ENCODE data around the gene PTDSS2.

Gene PTDSS2

DNA sequence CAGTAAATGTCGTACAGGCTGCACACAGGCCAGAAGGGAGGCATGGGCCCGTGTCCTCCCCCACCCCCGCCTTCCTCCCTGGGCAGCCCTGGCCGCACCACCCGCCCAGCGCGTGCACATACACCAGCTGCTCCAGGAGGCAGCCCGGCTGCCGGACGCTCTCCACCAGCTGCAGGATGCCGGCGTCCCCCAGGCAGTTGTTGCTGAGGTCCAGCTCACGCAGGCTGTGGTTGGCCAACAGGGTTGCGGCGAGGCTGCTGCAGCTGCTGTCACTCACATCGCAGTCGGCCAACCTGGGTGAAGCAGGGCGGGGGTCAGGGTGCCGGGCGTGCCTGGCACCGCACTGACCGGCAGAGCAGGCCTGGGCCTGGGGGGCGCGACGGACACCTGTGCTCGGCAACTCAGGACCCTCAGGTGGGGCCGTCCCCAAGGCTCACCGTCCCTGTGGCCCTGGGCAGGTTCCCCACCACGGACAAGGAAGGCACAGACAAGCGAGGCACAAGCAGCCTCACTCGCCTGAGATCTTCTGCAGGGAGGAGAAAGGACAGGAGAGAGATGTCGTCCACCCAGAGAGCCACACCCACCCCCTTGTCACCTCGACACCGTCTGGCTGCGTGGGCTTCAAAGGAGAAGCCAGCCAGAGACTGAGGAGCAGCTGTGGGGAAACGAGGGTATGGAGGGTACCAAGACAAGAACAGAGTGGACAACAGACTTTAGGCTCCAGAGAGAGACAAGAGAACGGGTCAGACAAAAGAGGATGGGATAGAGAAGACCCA, 44.9 kb downstream of the PTDSS2 start:
- DNase-seq, result peak; percentile 36

DNA sequence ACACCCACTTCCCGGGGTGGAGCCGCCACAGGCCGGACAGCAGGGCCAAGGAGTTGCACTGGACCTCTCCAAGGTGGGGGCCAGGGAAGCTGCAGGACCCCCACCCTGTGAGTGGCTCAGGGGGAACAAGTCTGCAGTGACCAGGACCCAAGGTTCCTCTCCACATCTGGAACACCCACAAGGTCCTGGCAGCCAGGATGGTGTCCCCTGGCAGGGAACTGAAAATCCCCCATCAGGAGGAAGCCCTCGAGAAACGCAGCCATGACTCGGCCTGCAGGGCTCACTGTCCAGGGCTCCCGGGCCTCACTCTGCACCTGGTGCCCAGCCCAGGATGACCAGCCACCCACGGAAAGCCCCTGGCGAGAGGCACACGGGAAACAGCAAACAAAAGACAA, 45.5 kb downstream of the PTDSS2 start:
- no peak for DNase-seq

DNA sequence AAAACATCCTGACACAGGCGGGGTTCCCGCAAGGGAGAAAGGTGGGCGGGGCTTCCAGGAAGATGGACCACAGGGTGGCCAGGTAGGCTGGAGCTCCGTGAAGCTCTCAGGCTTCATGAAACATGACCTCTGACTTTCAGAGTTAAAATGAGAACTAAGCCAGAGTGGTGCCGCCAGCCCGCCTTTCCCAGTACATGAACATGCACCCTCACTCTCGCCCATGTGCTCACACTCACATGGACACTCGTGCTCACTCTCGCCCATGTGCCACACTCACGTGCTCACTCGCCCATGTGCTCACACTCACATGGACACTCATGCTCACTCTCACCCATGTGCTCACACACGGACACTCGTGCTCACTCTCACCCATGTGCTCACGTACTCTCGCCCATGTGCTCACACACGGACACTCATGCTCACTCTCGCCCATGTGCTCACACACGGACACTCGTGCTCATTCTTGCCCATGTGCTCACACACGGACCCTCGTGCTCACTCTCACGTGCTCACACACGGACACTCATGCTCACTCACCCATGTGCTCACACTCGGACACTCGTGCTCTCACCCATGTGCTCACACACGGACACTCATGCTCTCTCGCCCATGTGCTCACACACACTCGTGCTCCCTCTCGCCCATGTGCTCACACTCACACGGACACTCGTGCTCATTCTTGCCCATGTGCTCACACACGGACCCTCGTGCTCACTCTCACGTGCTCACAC, 46.9 kb downstream of the PTDSS2 start:
- DNase-seq, result no peak

DNA sequence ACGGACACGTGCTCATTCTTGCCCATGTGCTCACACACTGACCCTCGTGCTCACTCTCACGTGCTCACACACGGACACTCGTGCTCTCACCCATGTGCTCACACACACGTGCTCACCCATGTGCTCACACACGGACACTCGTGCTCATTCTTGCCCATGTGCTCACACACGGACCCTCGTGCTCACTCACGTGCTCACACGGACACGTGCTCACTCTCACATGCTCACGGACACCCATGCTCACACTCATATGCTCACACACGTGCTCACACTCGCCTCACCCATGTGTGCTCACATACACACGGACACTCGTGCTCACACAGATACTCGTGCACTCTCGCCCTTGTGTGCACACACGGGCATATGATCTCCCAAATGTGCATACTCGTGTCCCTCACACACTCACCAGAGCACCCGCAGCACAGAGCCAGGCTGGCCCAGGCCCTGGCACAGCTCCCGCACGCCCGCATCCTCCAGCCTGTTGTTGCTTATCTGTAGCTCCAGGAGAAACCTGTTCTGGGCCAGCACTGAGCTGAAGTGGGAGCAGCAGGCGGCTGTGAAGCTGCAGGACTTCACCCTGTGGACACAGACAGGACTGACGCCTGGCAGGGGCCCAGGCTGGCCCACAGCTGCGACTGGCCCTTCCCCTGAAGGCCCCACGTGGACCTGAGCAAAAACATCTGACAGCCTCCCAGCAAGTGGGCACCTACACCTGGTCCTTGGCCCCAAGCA, 47.7 kb downstream of the PTDSS2 start:
- DNase-seq, result no peak

DNA sequence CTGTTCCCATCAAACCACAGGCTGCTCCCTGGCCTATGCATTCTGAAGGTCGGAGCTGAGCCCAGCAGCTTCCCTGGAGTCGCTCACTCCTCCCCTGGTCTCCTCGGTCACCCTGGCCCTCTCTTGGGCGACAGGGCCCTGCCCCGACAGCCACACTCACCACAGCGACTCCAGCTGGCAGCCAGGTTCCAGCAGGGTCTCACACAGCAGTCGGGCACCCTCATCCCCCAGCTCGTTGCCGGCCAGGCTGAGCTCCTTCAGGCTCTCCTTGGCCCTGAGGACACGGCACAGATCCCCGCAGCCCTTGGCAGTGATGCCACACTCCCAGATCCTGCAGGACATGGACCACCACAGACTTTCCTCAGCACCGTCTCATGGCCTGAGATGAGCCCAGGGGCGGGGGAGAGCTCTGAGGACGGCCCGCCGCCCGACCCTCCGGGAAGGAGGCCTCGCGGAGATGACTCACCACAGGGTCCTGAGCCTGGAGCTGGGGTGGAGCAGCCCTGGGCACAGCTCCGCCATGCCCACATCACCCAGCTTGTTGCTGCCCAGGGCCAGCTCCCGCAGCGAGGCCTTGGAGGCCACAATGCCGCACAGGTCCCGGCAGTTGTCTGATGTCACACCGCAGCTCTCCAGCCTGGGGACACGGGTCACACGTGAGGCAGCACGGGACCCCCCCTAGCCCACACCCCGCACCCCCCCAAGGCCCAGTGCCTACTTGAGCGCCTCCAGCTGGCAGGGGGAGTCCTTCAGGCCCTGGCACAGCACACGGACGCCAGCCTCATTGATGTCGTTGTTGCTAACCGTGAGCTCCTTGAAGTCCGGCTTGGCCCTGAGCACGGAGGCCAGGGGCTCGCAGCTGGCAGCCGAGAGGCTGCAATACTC, 48.5 kb downstream of the PTDSS2 start:
- no peak for DNase-seq

DNA sequence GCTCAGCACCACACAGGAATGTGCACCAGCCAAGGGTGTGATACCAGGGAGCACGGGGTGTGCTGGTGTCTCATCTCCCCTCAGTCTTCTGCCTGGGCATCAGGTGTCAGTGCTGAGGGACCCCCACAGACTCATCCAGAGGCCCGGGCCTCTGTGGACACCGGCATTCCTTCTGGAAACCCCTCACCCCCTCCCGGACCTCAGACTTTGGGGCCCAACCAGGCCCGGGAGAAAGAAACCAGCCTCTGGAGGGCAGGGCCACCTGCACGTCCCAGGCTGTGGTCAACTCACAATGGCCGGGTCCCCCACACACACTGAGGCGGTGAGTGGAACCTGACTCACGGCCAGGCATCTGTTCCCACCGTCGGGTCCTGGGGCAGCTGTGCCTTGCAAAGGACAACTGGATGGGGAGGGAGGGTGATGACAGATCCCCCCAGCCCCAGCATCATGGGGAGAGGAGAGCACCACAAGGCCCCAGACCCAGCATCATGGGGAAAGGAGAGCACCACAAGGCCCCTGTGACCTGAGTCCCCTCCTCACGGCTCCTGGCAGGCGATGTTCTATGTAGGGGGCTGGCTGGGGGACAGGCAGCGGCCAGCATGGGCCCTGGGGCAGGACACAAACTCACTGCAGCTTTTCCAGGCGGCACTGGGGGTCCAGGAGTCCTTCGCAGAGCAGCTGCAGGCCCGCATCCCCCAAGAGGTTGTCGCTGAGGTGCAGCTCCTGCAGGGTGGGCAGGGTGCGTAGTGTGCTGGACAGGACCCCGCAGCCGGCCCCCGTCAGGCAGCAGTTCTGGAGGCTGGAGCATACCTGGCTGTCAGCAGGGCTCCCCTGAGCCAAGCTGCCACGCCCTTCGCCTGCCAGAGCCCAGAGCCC, 49.4 kb downstream of the PTDSS2 start:
- DNase-seq, result no peak

DNA sequence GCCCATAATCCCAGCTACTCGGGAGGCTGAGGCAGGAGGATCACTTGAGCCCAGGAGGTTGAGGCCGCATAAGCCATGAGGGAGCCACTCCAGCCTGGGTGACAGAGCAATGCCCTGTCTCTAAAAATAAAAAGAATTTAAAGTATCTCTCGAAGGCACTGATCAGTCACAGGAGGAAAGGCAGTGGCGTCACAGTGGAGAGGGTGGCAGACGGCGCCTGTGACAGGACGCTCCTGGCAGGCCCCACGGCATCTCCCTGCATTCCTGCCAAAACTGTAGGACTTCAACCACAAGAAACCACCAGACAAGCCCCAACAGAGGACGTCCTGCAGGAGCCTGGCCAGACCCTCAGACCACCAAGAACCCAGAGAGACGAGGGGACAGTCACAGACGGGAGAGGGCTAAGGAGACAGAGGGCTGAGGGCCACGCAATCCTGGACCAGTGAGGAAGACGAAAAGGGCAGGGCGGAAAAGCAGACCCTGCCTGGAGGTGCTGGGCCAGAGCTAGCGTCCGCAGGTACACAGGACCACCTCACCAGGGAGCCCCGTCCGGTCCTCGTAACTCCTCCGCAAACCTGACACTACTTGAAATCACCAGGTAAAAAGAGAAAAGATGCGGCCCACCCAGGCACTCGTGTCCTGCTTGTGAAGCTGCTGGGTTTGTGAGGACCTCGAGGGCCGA, 51.1 kb downstream of the PTDSS2 start:
- DNase-seq, result no peak

DNA sequence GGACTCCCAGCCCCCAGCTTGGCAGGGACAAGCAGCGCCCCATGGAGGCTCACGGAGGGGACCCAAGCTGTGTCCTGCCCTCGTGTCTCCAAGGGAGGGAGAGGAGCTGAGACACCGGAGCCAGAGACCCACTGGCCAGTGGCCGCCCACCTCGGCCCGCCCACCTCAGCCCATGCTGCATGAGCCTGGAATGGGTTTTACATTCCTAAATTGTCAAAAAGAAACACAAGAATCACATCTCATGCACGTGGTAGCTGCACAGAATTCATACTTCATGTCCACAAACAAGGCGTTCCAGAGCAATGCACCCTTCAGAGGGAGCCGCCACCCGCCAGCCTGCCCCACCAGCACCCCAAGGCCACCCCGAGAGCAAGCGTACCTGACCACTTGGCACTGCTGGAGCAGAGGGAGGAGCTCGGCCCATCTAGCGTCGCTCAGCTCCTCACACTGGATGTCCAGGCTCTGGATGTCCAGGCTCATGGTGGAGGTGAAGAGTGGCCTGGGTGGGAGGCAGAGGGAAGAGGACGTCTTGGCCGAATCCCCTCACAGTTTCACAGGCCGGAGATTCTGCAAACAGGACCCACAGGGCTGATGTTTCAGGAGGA, 51.7 kb downstream of the PTDSS2 start:
- no peak for DNase-seq

DNA sequence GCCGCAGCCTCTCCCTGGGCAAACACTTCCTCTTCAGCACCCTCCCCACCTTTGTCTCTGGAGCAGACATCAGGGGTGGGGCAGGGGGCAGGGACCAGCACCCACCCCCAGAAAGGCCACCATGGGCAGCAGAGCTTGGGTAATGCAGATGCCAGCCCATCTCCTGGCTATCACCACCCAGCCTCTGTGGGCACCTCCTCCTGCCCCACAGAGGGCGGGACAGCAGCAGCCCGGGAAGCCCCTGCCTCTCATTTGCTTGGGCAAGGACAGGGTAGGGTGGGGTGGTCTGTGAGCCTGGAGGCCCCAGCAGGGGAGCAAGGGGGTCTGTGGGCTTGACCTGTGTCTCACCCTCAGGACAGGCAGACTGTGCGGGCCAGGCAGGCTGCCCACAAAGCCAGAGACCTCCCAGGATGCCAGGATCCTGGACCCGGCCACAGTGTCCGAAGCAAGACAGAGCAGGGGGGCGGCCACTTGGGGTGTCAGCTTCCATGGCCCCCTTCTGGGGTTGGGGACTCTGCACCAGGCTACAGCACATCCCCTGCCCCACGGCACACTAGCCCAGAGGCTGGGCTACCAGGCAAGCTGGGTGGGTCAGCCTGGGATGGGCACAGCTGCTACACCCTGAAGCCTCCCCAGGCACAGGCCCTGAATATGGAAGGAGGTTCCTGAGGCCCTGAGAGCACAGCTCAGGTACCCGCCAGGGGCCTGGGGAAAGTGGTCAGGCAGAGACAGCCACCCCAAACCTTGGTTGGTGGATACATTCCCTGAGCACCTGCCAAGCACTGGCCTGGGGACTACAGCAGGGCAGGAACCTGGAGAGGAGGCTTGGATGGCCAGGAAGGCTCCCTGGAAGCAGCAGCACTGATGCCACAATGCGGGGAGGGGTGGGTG, 52.5 kb downstream of the PTDSS2 start:
- DNase-seq, result no peak

DNA sequence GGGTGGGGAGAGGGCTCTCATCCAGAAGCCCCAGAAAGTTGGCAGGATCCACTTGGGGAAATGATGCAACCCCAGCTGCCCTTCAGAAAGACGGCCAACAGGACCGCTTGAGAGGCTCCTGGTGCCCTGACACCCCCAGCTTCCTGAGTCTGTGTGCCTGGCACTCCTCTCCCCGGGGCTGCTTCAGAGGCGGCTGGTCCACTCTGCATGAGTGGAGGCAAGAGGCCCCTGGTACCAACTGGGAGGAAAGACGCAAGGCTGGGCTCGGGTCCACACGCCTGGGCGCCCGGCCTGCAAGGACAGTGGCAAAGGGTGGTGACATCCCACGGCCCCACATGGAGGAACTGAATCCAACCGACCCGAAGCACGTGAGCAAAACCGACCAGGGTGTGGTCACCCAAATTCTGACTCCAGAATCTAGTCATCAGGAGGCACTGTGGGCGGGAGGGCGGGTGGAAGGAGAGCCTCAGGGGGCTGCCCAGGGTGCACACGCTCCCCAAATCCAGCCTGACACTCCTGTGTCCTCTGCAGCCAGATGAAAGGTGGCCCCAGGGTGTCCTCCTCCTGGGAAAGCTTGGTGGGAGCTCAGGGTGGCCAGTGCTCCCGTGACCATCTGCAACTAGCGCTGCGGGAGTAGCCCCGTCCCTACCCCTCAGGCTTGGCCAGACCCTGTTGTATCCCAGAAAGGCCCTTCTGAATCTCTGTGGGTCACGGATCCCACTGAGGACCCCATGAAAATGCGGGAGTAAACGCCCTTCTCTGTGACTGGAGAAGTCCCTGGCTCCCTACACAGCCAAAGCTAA, 53.3 kb downstream of the PTDSS2 start:
- DNase-seq, result no peak

DNA sequence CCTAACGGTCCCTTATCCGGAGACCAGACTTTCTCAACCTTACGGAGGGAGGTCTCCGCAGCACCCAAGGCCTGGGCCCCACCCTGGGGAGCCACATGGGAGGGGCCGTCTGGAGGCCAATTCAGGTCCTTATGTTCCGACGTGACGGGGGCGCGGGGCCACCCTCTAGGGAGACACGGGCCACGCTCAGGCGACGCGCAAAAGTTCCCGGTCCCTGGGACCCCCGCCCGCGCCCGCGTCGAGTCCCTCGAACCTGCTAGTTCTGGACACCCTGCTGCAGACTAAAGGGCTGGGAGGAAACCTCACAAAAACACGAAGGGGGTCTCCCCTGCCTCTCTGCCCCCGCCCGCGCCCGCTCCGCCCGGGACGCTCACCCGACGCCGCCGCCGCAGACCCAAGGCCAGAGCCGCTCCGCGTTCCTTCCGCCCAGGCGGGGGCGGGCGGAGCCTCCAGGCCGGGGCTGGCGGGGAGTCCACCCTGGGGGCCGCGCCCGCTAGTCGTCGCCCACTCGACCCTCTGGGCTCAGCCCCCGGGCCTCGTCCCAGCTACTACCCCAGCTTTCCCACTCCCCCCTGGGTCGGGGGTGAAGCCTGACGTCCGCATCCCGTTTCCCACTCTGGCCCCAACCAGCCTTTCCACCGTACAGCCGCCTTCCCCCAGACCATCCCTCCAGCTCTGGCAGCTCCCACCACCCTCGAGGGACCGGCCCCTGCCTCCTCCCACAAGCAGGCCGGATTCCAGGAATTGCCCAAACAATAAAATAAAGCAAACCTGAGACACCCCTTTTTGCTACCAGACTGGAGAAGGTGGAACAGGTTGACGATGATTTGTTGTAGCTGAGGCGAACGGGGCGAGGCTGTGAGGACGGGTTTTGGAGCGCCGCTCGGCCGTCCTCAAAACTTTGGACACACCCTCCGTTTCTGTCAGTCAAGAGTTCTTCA, 54.2 kb downstream of the PTDSS2 start:
- peak; percentile 38 for DNase-seq

DNA sequence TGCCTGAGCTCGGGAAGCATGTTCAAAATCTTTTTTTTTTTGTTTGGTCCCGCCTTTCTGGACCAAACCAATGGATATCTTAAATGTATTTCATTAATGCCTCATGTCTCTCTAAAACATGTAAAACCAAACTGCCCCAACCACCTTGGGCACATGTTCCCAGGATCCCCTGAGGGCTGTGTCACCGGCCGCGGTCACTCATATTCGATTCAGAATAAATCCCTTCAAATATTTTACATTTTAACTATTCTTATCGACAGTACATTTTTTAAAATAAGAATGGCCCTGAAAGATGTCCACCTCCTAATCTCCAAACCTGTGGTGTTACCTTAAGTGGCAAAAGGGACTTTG, 54.9 kb downstream of the PTDSS2 start:
- no peak for DNase-seq

DNA sequence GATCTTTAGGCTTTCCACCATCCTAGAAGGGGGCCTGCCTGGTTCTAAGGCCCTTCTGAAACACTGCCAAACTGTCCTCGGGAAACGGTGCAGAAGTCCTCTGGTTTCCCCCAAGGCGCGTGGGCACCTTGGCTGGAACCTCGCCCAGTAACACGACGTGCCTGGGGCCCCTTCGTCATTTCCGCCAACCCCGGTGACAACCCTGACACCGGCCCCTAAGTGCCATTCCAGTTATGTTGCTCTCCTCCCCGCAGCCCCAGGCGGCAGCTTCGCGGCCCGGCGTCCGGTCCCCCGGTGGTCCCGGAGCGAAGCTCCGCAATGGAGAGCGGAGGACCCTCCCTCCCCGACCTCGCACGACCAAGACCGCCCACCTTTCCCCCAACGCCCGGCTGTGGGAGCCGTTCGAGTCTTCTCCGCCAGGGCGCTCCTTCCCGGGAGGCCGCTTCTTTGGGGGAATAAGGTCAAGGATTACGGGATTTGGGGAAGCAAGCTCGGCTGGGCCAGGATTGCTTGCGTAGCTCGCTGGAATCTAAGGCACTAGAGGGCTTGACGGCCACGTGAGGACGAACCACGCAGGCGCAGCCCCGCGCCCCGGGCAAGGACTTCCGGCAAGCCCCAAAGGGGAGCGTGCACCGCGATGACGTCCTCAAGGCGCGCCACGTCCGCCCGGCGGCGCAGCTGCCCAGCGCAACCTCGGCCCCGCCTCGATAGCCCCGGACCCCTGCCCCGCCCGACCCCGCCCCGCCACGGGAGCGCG, 56.3 kb downstream of the PTDSS2 start:
- peak; percentile 98 for DNase-seq

DNA sequence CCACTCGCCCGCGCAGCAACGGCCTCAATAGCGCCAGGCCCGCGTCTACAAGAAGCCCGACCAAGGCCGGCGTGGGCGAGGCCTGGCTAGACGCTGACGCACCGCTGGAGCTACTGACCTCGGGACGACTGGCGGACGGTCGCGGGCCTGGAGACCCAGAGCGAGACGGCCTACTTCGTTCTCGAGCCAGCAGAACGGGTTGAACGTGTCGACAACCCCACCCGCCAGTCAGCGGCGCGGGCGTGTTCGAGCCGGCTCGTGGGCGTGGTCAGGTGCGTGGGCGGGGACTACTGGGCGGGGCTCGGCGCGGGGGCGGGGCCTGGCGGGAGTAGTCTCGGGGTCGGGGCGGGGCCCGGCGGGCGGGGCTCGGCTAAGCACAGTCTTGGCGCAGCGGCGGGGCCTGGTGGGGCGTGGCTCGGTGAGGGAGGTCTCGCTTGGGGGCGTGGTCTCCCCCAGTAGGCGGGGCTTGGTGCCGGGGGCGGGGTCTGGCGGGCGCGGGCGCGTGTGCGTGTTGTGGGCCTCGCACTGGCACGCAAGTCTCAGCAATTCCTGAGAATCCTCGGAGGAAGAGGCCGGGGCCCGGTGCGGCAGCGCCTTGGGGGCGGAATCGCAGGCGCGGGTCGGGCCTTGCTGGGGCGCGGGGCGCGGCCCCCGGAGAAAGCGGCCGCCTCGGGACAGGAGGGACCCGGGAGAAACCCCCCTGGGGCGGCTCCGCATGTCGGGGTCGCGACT, 57.1 kb downstream of the PTDSS2 start, which contains the start of gene RNH1:
Gene RNH1 (minus strand): TSS at position 248 of the 732 bp plus-strand sequence. CDS start 5,080 bp downstream, outside the sequence.
- DNase-seq, result peak; percentile 97

DNA sequence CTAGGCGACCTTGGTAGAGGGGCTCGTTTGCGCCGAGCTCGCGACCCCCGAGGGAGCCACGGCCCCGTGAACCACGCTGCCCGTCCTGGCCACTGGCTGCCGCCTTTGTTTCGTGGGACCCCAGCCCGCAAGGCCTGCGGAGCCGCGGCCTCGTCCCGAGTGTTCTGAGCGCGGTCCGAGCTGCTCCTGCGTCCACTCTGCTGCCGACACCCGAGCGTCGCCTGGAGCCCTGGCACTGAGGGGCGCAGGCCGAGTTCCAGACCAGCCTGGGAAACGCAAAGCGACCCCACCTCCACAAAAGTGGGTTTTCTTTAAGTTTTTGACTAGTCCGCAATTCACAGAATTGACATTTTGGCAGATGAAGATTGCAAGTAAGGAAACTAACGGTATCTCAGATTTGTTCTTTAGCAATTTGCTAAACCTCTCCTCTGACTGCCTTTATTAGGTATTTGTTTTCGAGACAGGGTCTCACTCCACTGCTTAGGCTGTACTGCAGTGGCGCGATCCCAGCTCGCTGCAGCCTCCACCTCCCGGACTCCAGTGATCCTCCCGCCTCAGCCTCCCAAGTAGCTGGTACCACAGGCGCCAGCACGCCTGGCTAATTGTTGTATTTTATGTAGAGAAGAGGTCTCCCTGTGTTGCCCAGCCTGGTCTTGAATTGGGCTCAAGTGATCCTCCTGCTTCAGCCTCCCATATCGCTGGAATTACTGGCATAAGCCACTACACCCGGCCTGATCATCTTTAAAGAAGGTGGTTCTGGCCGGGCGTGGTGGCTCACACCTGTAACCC, 57.8 kb downstream of the PTDSS2 start:
- no peak for DNase-seq
